IPS-18a (cell line): Measurements from ENCODE around the gene ISY1.

Experiments used
- H3K27ac ChIP-seq: one replicate; pipeline ENCODE4 v1.5.1; 2013; ENCODE audit warnings: low read length
- H3K27me3 ChIP-seq: one replicate; pipeline ENCODE4 v1.6.1; 2013; ENCODE audit warnings: mild to moderate bottlenecking, low read length; ENCODE audit not compliant: control insufficient read depth, insufficient read depth
- H3K36me3 ChIP-seq: one replicate; pipeline ENCODE4 v1.6.1; 2013; ENCODE audit warnings: low read depth, low read length; ENCODE audit not compliant: control insufficient read depth
- H3K4me1 ChIP-seq: one replicate; pipeline ENCODE4 v1.6.1; 2013; ENCODE audit warnings: low read depth, low read length; ENCODE audit not compliant: control insufficient read depth
- H3K4me3 ChIP-seq: one replicate; pipeline ENCODE4 v1.5.1; 2013; ENCODE audit warnings: low read length
- H3K9ac ChIP-seq: one replicate; pipeline ENCODE4 v1.6.1; 2013; ENCODE audit warnings: mild to moderate bottlenecking, low read length, moderate library complexity
- H3K9me3 ChIP-seq: one replicate; pipeline ENCODE4 v1.6.1; 2013; ENCODE audit warnings: low read depth, low read length; ENCODE audit not compliant: control insufficient read depth

ISY1 gene

GRCh38 chr3:129126726-129127280 lies 34.1 kb downstream of the ISY1 start:
- Histone ChIP-seq H3K27me3 (no peaks in the 10 kb centered on the region), H3K27ac (no peak overlapping the region), H3K4me1 (peaks cover 5% of the 10 kb centered on the region), H3K9ac (no peak overlapping the region), H3K9me3 (no peaks in the 10 kb centered on the region), H3K36me3 (peaks cover 18% of the 10 kb centered on the region), H3K4me3 (no peak overlapping the region)

GRCh38 chr3:129123314-129124060 lies 37.4 kb downstream of the ISY1 start:
- no peaks in the 10 kb centered on the region for H3K27me3 ChIP-seq
- H3K36me3 ChIP-seq, result no peaks in the 10 kb centered on the region
- H3K27ac ChIP-seq, result no peak overlapping the region
- peaks cover 21% of the 10 kb centered on the region for H3K4me1 ChIP-seq
- no peak overlapping the region for H3K4me3 ChIP-seq
- no peaks in the 10 kb centered on the region for H3K9me3 ChIP-seq
- H3K9ac ChIP-seq, result no peak overlapping the region

DNA sequence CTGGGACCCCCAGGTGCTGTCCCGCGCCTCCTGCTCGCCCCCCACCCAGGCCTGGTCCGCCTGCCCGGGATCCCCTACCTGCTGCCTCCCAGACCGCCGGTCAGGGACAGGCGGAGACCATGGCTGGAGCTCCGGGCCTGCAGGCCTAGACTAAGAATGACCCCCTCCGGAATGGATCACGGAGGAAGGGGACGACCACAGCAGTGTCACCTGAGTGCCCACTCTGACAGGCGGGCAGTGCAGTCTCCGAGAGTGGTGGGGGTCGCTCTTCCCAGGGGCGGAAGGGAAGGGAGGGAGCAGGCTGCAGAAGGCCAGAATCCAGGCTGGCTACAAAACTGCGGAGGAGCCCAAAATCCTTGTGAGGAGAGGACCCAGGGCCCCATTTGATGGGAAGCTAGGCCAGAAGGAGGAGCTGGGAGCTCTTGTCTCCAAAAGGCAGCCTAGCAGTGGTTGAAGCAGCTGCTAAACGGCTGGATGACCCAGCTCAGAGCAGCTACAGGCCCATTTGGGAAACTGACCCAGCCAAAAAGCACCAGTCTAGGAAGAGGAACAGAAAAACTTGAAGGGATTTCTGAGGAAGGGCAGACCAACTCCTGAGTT lies 38.4 kb downstream of the ISY1 start:
- H3K9ac ChIP-seq, result peak overlapping the region; percentile 34
- H3K4me3 ChIP-seq, result peak overlapping the region; percentile 69
- H3K4me1 ChIP-seq, result peaks cover 21% of the 10 kb centered on the region

GRCh38 chr3:129121792-129122411 lies 39.0 kb downstream of the ISY1 start, which contains the start of gene RAB43:
Gene RAB43 (minus strand): TSS chr3:129121804. CDS start chr3:129121489, 315 bp downstream.
- Histone ChIP-seq H3K9ac (peak within 1 kb of the TSS; percentile 70), H3K4me3 (peak within 1 kb of the TSS; percentile 74), H3K9me3 (no peaks in the 10 kb centered on the region), H3K27ac (no peak within 1 kb of the TSS), H3K27me3 (no peaks in the 10 kb centered on the region), H3K36me3 (no peaks in the 10 kb centered on the region), H3K4me1 (peaks cover 21% of the 10 kb centered on the region)

More for the DNA sequence above, 38.4 kb downstream of the ISY1 start:
- Histone ChIP-seq H3K27me3 (no peaks in the 10 kb centered on the region), H3K9me3 (no peaks in the 10 kb centered on the region), H3K36me3 (no peaks in the 10 kb centered on the region), H3K27ac (no peak overlapping the region)

GRCh38 chr3:129121016-129121791 lies 39.7 kb downstream of the ISY1 start:
- H3K27ac ChIP-seq, result no peak overlapping the region
- peaks cover 26% of the 10 kb centered on the region for H3K4me1 ChIP-seq
- H3K9me3 ChIP-seq, result no peaks in the 10 kb centered on the region
- H3K36me3 ChIP-seq, result no peaks in the 10 kb centered on the region
- H3K4me3 ChIP-seq, result peak overlapping the region; percentile 74
- H3K27me3 ChIP-seq, result no peaks in the 10 kb centered on the region
- peak overlapping the region; percentile 70 for H3K9ac ChIP-seq

DNA sequence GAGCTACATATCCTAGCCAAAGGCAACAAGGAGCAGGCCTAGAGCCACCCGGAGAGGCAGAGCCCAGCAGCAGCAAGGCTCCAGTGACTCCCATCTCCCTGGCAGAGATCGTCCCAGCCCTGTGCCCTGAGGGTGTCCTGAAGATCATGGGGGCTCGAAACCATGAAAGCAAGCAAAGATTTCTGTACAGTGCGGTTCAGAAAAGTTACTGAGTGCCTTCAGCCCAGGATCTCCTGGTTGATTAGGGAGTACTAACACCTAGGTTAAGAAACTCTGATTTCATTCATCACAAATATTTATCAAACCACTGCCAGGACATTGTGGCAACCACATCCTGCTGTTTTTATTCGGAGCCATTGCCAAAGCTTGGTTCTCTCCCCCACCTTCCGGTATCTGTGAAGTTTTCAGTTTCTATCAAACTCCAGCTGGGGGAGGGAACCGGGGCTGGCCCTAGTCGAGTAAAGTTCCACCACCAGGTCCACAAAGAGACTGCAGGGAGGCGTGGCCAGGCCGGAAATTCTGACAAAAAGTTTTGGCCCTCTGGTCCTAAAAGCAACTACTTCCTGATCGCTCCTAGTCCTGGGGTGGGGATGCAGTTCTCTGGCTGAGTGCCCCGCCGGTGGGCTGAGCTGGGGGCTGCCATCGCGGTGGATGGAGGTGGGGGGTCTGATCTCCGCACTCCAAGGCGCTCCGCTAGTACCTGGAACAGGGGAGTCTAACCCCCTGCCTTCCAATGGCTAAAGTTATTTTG lies 40.4 kb downstream of the ISY1 start:
- Histone ChIP-seq H3K4me3 (peak overlapping the region; percentile 74), H3K36me3 (no peaks in the 10 kb centered on the region)

GRCh38 chr3:129119365-129120100 lies 41.3 kb downstream of the ISY1 start:
- Histone ChIP-seq H3K27me3 (no peaks in the 10 kb centered on the region), H3K27ac (no peak overlapping the region), H3K9ac (peak overlapping the region; percentile 70), H3K4me3 (peak overlapping the region; percentile 74), H3K4me1 (peaks cover 32% of the 10 kb centered on the region), H3K36me3 (no peaks in the 10 kb centered on the region), H3K9me3 (no peaks in the 10 kb centered on the region)

More for the DNA sequence above, 40.4 kb downstream of the ISY1 start:
- Histone ChIP-seq H3K9me3 (no peaks in the 10 kb centered on the region), H3K9ac (peak overlapping the region; percentile 70), H3K4me1 (peaks cover 28% of the 10 kb centered on the region), H3K27me3 (no peaks in the 10 kb centered on the region), H3K27ac (peak overlapping the region; percentile 43)

DNA sequence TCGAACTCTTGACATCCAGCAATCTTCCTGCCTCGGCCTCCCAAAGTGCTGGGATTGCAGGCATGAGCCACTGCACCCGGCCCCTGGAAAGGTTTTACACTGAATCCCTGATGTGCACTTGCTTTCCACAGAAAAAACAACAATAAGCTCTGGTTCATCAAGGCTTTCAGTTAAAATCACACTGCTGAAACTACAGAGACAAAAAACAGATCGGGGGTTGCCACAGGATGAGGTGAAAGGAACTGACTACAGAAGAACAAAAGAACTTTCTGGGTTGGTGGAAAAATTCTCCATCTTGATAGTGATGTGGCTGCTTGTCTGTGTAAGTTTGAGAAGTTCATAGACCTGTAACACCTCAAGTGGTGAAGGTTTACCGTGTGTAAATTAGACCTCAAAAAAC lies 42.1 kb downstream of the ISY1 start:
- no peak overlapping the region for H3K4me3 ChIP-seq
- H3K4me1 ChIP-seq, result peaks cover 37% of the 10 kb centered on the region
- no peak overlapping the region for H3K27ac ChIP-seq
- H3K9ac ChIP-seq, result no peak overlapping the region
- no peaks in the 10 kb centered on the region for H3K27me3 ChIP-seq
- H3K36me3 ChIP-seq, result no peaks in the 10 kb centered on the region
- no peaks in the 10 kb centered on the region for H3K9me3 ChIP-seq

GRCh38 chr3:129117134-129117533 lies 43.7 kb downstream of the ISY1 start:
- H3K27ac ChIP-seq, result no peak overlapping the region
- no peak overlapping the region for H3K9ac ChIP-seq
- no peaks in the 10 kb centered on the region for H3K9me3 ChIP-seq
- H3K36me3 ChIP-seq, result no peaks in the 10 kb centered on the region
- H3K4me1 ChIP-seq, result peaks cover 32% of the 10 kb centered on the region
- no peak overlapping the region for H3K4me3 ChIP-seq
- no peaks in the 10 kb centered on the region for H3K27me3 ChIP-seq

DNA sequence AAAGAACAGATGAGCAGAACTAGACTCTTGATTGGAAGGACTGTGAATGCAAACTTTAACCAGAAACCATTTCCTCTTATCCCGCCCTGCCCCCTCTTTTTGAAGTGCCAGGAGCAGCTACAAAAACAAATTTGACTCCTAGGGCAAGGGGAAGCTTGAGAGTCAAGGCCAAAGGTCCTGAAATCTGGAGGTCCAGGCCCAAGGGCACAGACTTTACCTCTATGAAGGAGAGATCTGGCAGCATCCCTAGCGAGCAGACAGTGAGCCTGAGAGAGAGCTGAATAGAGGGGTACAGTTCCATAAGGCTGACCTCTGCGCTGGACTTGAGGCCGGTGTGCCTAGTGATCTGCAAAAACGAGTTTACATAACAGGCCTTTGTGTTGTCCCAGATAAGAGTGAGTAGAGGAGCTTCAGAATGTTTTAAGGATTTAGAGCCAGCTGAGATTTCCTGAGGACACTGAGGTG lies 44.3 kb downstream of the ISY1 start:
- no peak overlapping the region for H3K4me3 ChIP-seq
- H3K27ac ChIP-seq, result no peak overlapping the region
- no peak overlapping the region for H3K9ac ChIP-seq
- peaks cover 32% of the 10 kb centered on the region for H3K4me1 ChIP-seq
- no peaks in the 10 kb centered on the region for H3K27me3 ChIP-seq
- no peaks in the 10 kb centered on the region for H3K36me3 ChIP-seq
- no peaks in the 10 kb centered on the region for H3K9me3 ChIP-seq
